ENCODE results near the gene RPL9.

DNA sequence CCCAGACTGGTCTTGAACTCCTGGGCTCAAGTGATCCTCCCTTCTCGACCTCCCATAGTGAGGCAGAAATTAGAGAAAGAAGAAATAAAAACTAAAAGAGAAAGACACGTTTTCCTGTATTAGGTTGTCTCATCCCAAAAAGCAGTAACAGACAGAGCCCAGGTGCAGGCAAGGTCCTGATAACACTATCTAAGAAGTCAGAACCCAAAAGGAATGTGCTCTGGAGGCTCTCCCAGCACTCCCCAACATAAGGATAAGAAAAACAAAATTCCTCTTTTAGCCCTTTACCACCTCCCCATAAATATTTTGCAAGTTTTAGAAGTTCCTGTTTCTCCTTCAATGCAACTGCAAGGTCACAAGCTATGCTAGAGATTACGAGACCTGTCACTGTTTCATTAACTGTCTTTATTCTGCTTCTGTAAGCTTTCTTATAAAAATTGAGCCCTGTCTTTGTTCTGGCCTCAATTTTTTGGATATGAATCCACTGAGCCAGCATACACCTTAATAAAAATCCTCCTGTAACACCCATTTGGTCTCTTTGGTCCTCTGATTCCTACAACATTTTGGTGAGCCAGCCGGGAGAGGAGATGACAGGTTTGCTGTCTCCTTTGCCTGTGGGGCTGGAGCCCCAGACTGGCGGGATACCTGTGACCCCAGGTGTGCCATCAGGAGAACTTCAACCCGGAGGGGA lies 26.0 kb upstream of the RPL9 start:
- no peak for TF ChIP-seq EZH2 (IDR thresholded peaks at IDR 0.05; ENCODE audit: low read length)
- TF ChIP-seq CTCF (optimal IDR thresholded peaks at IDR 0.05 in 1 of 3, IDR thresholded peaks at IDR 0.05 in 1 of 3, conservative IDR thresholded peaks at IDR 0.05 in 1 of 3; ENCODE audit: extremely low read depth in 1 of 3, insufficient read depth in 2 of 3, low read length in 3 of 3) = no peak
